ENCODE data around the gene GLS. TPM values are rescaled to one million over a fixed set of nuclear protein-coding genes. Genes with fewer than 3 reads are reported as not detected.
"Not testable (repeated sequence)": the region's sequence is repeated elsewhere in the genome, so short reads cannot be mapped to it uniquely, and the experiment has no call there.

The GLS gene
- total RNA-seq, 1 donor from 2014 or later: 163 TPM

DNA sequence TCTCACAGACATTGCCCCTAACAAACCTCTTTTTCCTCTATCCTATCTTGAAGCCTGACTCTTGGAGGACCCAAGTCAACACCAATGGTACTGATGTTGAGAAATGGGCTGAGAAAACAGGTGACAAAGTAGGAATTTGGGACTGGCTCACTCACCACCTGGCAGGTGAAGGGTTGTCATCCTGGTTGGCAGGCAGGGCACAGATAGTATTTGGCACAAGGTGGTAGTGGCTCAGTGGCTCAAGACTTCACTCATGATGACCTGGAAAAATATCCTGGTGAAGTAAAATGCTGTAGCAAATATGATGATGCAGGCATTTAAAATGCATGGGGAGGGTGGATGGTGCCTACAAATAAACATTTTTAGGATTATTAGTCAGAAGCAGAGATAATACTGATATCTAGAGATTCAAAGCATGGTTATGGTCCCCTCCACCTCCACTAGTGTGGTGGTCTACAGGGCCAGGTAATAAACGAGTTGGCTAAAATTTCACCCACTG is 38.0 kb upstream of the GLS start:
- Histone ChIP-seq H3K4me3 (ENCODE audit: low read length in 3 of 3) (no peak overlapping the region), H3K27me3 (ENCODE audit: control insufficient read depth in 3 of 3, insufficient read depth in 3 of 3, low read length in 3 of 3) (no peaks in the 10 kb centered on the region), H3K36me3 (ENCODE audit: control insufficient read depth in 3 of 3, insufficient read depth in 3 of 3, low read length in 3 of 3) (no peaks in the 10 kb centered on the region), H3K9me3 (ENCODE audit: control insufficient read depth in 3 of 3, low read length in 3 of 3) (no peaks in the 10 kb centered on the region), H3K4me1 (ENCODE audit: control insufficient read depth in 3 of 3, insufficient read depth in 3 of 3, low read length in 3 of 3) (peaks cover 0 to 3% (median 0%) of the 10 kb centered on the region in 3 donors), H3K27ac (ENCODE audit: low read depth, low read length) (no peak overlapping the region), H3K9ac (ENCODE audit: low read depth in 1 of 3, low read length in 3 of 3) (no peak overlapping the region)

DNA sequence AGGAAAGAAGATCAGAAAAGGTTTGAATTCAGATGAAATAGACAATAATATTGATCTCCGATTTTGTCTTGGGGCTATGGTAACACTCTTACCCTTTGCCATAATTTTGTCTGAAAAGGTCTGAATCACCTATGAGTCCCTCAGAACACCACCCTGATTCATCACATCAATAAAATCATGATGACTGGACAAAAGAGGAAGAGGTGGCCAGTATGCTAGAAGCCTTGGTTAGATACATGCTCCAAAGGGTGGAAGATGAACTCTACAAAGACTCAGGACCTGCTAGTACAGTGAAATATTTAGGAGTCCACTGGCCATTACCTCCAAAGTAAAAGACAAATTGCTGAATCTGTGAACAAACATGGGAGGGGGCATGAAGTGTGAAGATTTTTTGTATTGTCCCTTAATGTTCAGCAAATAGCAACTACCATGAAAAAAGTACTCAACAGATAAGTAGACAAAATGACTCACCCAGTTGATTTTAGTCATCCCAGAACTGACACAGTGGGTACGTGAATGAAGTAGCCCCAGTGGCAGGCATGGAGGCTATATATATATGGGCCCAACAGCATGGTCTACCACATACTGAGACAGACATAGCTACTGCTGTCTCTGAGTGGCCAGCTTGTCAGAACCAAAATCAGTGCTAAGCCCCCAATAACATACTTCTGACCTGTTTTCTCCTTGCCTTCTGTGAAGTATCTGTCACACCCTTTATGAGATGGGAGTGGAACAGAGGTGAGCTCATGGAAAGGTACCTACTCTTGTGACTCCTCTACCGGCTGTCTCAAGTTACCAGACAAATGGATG is 36.5 kb upstream of the GLS start:
- no peaks in the 10 kb centered on the region for H3K36me3 ChIP-seq (ENCODE audit: control insufficient read depth in 3 of 3, insufficient read depth in 3 of 3, low read length in 3 of 3)
- peaks cover 0 to 3% (median 0%) of the 10 kb centered on the region in 3 donors for H3K4me1 ChIP-seq (ENCODE audit: control insufficient read depth in 3 of 3, insufficient read depth in 3 of 3, low read length in 3 of 3)

DNA sequence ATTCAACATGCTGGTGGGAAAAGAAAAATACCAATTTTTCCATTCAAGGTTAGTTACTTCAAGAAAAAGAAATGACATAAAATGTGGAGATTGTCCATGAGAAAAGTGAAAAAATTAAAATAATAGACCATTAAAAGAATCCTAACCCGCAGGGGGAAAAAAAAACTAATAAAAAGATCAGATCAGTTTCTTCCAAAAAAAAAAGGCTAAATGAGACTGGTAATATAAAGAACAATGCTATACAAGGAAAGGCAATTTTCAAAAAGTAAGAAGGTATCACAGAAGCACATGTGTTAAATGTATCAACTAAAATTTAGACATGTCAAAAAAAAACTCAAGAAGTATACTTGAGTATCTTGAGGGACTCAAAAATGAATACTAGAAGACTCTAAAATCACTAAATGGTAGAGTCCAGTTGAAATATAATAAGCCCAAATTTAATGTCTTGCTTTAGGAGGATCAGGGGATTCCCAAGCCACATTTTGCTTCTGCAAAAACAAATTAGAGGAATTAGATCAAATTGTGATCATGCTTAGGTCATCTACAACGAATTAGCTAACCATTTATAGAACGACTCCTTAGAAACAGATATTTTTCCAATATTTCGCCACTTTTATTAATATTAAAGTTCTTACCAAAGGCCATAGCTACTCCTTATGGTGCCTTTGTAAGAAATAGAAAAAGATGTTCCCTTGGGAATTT is 35.8 kb upstream of the GLS start:
- Histone ChIP-seq H3K4me1 (ENCODE audit: control insufficient read depth in 3 of 3, insufficient read depth in 3 of 3, low read length in 3 of 3) (peaks cover 0 to 3% (median 0%) of the 10 kb centered on the region in 3 donors), H3K36me3 (ENCODE audit: control insufficient read depth in 3 of 3, insufficient read depth in 3 of 3, low read length in 3 of 3) (no peaks in the 10 kb centered on the region), H3K4me3 (ENCODE audit: low read length in 3 of 3) (no peak overlapping the region), H3K9me3 (ENCODE audit: control insufficient read depth in 3 of 3, low read length in 3 of 3) (no peaks in the 10 kb centered on the region), H3K27me3 (ENCODE audit: control insufficient read depth in 3 of 3, insufficient read depth in 3 of 3, low read length in 3 of 3) (no peaks in the 10 kb centered on the region), H3K9ac (ENCODE audit: low read depth in 1 of 3, low read length in 3 of 3) (no peak overlapping the region), H3K27ac (ENCODE audit: low read depth, low read length) (no peak overlapping the region)

More for the DNA sequence above, 36.5 kb upstream of the GLS start:
- no peak overlapping the region for H3K27ac ChIP-seq (ENCODE audit: low read depth, low read length)
- H3K4me3 ChIP-seq (ENCODE audit: low read length in 3 of 3): no peak overlapping the region
- H3K9me3 ChIP-seq (ENCODE audit: control insufficient read depth in 3 of 3, low read length in 3 of 3): no peaks in the 10 kb centered on the region
- H3K9ac ChIP-seq (ENCODE audit: low read depth in 1 of 3, low read length in 3 of 3): no peak overlapping the region
- no peaks in the 10 kb centered on the region for H3K27me3 ChIP-seq (ENCODE audit: control insufficient read depth in 3 of 3, insufficient read depth in 3 of 3, low read length in 3 of 3)

DNA sequence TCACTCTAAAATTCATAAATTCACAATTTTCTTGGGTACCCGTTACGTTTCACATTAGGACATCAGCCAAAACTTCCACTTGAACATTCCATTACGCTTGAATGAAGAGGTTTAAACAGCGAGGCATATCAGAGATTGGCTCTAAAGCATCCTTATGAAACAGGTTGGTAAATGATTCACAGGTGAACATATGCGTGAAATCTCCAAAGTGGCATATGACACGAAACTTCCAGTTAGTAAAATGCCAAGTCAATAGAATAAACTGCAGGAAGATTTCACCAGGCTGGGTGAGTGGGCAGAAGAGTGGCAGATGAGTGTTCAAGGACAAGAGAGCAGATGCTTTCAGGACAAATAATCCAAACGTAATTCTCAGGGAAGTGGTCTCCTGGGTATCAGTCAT is 33.9 kb upstream of the GLS start:
- Histone ChIP-seq H3K27ac (ENCODE audit: low read depth, low read length) (no peak overlapping the region), H3K4me3 (ENCODE audit: low read length in 3 of 3) (no peak overlapping the region), H3K4me1 (ENCODE audit: control insufficient read depth in 3 of 3, insufficient read depth in 3 of 3, low read length in 3 of 3) (peaks cover 0 to 3% (median 0%) of the 10 kb centered on the region in 3 donors), H3K27me3 (ENCODE audit: control insufficient read depth in 3 of 3, insufficient read depth in 3 of 3, low read length in 3 of 3) (no peaks in the 10 kb centered on the region), H3K9me3 (ENCODE audit: control insufficient read depth in 3 of 3, low read length in 3 of 3) (no peaks in the 10 kb centered on the region), H3K36me3 (ENCODE audit: control insufficient read depth in 3 of 3, insufficient read depth in 3 of 3, low read length in 3 of 3) (no peaks in the 10 kb centered on the region), H3K9ac (ENCODE audit: low read depth in 1 of 3, low read length in 3 of 3) (no peak overlapping the region)

DNA sequence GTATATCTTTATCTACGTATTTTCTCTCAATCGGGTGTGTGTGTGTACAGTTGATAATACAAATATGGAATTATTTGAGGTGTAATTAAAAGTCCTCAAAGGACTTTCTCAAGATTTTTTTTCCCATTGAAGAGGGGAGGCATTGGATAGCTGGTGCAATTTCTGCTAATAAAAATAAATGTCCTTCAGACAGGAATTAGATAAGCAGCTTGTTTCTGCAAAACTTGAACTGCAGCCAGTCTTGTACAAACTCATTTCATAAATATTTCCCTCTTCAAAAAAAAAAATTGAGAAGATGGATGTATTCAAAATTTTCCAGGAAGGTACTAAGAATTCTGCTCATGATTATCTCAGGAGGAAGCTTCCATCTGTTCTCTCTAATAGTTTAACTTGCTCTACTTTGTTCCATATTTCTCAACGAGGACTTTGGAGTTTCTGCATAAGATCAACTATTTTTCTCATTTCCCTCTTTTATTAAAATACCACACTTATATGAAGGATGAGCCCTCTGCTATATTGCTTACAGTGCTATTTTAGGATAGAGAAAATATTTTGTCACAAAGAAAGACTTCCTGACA is 33.0 kb upstream of the GLS start:
- H3K27ac ChIP-seq (ENCODE audit: low read depth, low read length): no peak overlapping the region
- H3K4me3 ChIP-seq (ENCODE audit: low read length in 3 of 3): no peak overlapping the region

DNA sequence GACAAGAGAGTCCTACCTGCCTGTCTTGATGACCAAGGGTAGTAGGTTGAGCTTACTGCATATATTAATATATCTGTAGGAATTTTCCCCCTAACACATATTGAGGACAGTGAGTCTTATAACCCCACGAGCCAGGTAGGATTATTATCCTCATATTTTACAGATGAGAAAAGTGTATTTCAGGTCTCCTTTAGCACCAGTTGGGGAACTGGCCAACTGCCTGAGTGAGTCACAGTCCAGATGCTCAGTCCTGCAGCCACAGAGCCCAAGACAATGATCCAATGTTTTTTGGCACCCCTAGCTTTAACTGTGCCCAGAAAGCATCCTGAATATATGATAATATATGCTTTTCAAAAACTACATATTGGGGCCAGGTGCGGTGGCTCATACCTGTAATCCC is 30.8 kb upstream of the GLS start:
- no peaks in the 10 kb centered on the region for H3K27me3 ChIP-seq (ENCODE audit: control insufficient read depth in 3 of 3, insufficient read depth in 3 of 3, low read length in 3 of 3)
- no peaks in the 10 kb centered on the region for H3K36me3 ChIP-seq (ENCODE audit: control insufficient read depth in 3 of 3, insufficient read depth in 3 of 3, low read length in 3 of 3)
- no peak overlapping the region for H3K4me3 ChIP-seq (ENCODE audit: low read length in 3 of 3)
- H3K9me3 ChIP-seq (ENCODE audit: control insufficient read depth in 3 of 3, low read length in 3 of 3): no peaks in the 10 kb centered on the region
- no peak overlapping the region for H3K9ac ChIP-seq (ENCODE audit: low read depth in 1 of 3, low read length in 3 of 3)
- H3K27ac ChIP-seq (ENCODE audit: low read depth, low read length): no peak overlapping the region
- peaks cover 0 to 3% (median 0%) of the 10 kb centered on the region in 3 donors for H3K4me1 ChIP-seq (ENCODE audit: control insufficient read depth in 3 of 3, insufficient read depth in 3 of 3, low read length in 3 of 3)

More for the DNA sequence above, 33.0 kb upstream of the GLS start:
- no peaks in the 10 kb centered on the region for H3K36me3 ChIP-seq (ENCODE audit: control insufficient read depth in 3 of 3, insufficient read depth in 3 of 3, low read length in 3 of 3)
- peaks cover 0 to 3% (median 0%) of the 10 kb centered on the region in 3 donors for H3K4me1 ChIP-seq (ENCODE audit: control insufficient read depth in 3 of 3, insufficient read depth in 3 of 3, low read length in 3 of 3)
- no peaks in the 10 kb centered on the region for H3K27me3 ChIP-seq (ENCODE audit: control insufficient read depth in 3 of 3, insufficient read depth in 3 of 3, low read length in 3 of 3)
- no peak overlapping the region for H3K9ac ChIP-seq (ENCODE audit: low read depth in 1 of 3, low read length in 3 of 3)
- H3K9me3 ChIP-seq (ENCODE audit: control insufficient read depth in 3 of 3, low read length in 3 of 3): no peaks in the 10 kb centered on the region

DNA sequence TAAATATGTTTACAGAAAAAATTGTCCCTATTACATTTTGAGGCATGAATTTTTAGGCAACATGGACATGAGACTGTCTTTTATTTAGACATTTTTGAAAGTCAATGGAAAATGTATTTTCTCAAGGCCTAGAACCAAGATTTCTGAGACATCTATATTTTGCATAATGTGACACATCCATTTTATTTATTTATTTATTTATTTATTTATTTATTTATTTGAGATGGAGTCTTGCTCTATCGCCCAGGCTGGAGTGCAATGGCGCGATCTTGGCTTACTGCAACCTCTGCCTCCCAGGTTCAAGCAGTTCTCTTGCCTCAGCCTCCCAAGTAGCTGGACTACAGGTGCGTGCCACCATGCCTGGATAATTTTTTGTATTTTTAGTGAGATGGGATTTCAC is 27.6 kb upstream of the GLS start:
- not testable (repeated sequence) for H3K27me3 ChIP-seq (ENCODE audit: control insufficient read depth in 3 of 3, insufficient read depth in 3 of 3, low read length in 3 of 3); H3K4me1 ChIP-seq (ENCODE audit: control insufficient read depth in 3 of 3, insufficient read depth in 3 of 3, low read length in 3 of 3); H3K9me3 ChIP-seq (ENCODE audit: control insufficient read depth in 3 of 3, low read length in 3 of 3); H3K36me3 ChIP-seq (ENCODE audit: control insufficient read depth in 3 of 3, insufficient read depth in 3 of 3, low read length in 3 of 3); H3K4me3 ChIP-seq (ENCODE audit: low read length in 3 of 3); H3K9ac ChIP-seq (ENCODE audit: low read depth in 1 of 3, low read length in 3 of 3); H3K27ac ChIP-seq (ENCODE audit: low read depth, low read length)

DNA sequence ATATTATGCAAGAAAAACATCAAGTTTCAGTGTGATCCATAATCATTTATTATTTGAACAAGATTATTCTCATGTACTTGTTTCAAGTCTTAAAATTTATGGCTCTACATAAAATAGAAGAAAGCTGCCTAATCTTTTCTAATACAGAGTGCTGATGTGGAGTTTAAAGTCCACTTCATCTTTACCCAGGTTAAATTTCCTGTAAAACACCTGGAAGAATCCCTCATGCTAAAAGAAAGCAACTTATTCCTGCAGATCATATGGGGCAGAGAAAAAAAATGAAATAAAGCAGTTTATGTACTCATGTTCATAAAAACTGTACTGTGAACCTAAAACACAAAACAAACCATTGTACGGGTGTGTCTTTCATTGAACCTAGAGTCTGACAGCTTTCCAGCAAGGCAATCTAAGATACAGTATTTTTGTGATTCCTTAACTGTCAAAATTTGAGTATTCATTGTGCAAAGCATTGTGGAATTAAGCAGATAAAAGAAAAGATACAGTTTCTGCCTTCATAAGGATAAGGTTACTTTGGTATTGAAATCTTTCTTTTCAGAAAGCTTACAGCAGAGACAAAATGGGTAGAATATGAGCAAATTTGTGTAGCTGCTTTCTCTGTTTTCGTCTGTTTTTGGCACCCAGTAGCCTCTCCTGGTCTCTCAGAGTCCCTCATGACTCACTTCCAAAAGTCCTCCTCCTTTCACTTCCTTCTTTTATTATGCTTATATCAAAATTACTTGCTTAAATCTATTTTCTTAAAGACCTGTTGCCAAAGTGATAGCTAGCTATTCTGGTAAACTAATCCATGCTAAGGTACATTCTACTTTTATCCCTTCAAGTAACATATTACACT is 26.9 kb upstream of the GLS start:
- Histone ChIP-seq H3K27me3 (ENCODE audit: control insufficient read depth in 3 of 3, insufficient read depth in 3 of 3, low read length in 3 of 3) (no peaks in the 10 kb centered on the region), H3K4me3 (ENCODE audit: low read length in 3 of 3) (no peak overlapping the region), H3K4me1 (ENCODE audit: control insufficient read depth in 3 of 3, insufficient read depth in 3 of 3, low read length in 3 of 3) (no peaks in the 10 kb centered on the region), H3K9ac (ENCODE audit: low read depth in 1 of 3, low read length in 3 of 3) (no peak overlapping the region), H3K9me3 (ENCODE audit: control insufficient read depth in 3 of 3, low read length in 3 of 3) (no peaks in the 10 kb centered on the region), H3K36me3 (ENCODE audit: control insufficient read depth in 3 of 3, insufficient read depth in 3 of 3, low read length in 3 of 3) (no peaks in the 10 kb centered on the region), H3K27ac (ENCODE audit: low read depth, low read length) (no peak overlapping the region)

DNA sequence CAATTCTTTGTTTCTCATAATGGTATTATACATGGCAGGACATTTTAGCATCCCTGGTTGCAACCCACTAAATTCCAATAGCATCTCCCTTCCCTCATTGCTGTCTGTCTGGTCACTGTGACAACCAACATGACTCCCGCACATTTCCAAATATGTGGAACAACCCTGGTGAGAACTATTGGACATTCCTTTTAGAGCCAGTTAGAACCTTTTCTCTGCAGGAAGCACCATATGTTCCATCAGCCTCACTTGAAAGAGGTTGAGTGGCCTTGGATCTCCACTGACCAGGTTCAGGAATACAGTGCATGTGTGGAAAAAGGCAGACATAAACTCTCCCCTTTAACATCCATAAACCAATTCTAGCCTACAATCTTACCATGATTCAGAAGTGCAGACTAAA is 25.9 kb upstream of the GLS start:
- no peaks in the 10 kb centered on the region for H3K9me3 ChIP-seq (ENCODE audit: control insufficient read depth in 3 of 3, low read length in 3 of 3)
- no peaks in the 10 kb centered on the region for H3K36me3 ChIP-seq (ENCODE audit: control insufficient read depth in 3 of 3, insufficient read depth in 3 of 3, low read length in 3 of 3)
- no peaks in the 10 kb centered on the region for H3K27me3 ChIP-seq (ENCODE audit: control insufficient read depth in 3 of 3, insufficient read depth in 3 of 3, low read length in 3 of 3)
- no peak overlapping the region for H3K27ac ChIP-seq (ENCODE audit: low read depth, low read length)
- H3K4me1 ChIP-seq (ENCODE audit: control insufficient read depth in 3 of 3, insufficient read depth in 3 of 3, low read length in 3 of 3): peaks cover 2 to 5% (median 5%) of the 10 kb centered on the region in 3 donors
- H3K4me3 ChIP-seq (ENCODE audit: low read length in 3 of 3): no peak overlapping the region
- H3K9ac ChIP-seq (ENCODE audit: low read depth in 1 of 3, low read length in 3 of 3): no peak overlapping the region

Data from skeletal muscle tissue (tissue), 4 donors.